Measurements from ENCODE around the gene ZC3HAV1. TPM values are rescaled to one million over a fixed set of nuclear protein-coding genes. Genes with fewer than 3 reads are reported as not detected.
"Not testable (repeated sequence)": the region's sequence is repeated elsewhere in the genome, so short reads cannot be mapped to it uniquely, and the experiment has no call there.

The ZC3HAV1 gene
- total RNA-seq, 1 donor from 2014 or later = 27.7 TPM

GRCh38 chr7:139112741-139113250 is 3.3 kb upstream of the ZC3HAV1 start:
- no peak for DNase-seq (ENCODE audit: low read depth in 2 of 2)

DNA sequence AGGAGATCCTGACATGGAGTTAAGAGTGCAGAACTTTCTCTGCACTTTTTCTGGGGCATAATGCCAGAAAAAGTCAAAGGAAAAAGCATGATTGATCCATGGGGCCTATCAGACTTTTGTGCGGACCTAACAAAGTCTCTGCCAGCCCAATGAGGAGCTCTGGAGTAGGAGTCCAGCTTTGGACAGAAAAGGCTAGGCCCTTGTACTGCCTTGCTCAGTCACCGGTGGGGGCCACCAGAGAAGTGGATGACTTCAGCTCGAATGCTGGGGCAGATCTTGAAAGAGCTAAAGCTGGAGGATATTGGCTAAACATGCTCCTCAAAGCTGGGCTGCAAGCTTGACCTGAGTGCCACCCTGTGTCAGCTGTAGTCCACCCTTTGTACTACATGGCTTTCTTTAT is 2.8 kb upstream of the ZC3HAV1 start:
- DNase-seq (ENCODE audit: low read depth in 2 of 2) = no peak

DNA sequence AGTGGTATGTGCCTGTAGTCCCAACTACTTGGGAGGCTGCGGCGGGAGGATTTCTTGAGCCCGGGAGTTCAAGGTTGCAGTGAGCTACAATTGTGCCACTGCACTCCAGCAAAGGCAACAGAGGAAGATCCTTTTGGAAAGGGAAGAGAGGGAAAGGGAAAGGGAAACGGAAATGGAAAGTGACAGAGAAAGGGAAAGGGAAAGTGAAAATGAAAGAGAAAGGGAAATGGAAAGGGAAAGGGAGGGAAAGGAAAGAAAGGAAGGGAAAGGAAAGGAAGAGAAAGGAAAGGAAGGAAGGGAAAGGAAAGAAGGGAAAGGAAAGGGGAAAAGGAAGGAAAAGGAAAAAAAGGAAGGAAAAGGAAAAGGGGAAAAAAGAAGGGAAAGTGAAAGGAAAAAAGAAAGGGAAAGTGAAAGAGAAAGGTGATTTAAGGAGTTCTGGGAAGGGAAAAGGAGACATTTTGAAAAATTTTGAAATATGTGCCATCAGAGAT is 2.3 kb upstream of the ZC3HAV1 start:
- DNase-seq (ENCODE audit: low read depth in 2 of 2) = no peak

- no peak for DNase-seq (ENCODE audit: low read depth in 2 of 2)
These were observed 1.6 kb upstream of the ZC3HAV1 start for GRCh38 chr7:139111147-139111546.

DNA sequence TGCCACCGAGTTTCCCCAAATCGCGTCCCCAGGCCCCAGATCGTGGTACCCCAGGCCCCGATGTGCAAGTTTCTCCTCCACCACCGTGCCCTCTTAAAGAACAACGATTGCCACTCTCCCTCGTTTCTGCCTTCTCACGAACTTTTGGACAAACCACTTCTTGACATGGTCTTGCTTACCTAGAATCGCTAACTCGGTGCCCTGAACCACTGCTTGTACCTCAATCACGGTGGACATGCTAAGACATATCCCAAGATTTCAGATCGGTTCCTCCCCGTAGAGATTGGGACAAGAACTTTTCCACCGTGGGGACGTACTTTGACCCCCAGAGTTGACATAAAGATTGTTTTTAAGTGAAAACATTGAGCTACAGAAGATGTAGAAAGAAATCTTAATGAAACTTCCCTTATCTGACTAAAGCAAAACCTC is 477 bp upstream of the ZC3HAV1 start:
- no peak for DNase-seq (ENCODE audit: low read depth in 2 of 2)

- peak in 1 of 2 donors; percentile 45 for DNase-seq (ENCODE audit: low read depth in 2 of 2)
These were observed 993 bp downstream of the ZC3HAV1 start for GRCh38 chr7:139108266-139109187.

DNA sequence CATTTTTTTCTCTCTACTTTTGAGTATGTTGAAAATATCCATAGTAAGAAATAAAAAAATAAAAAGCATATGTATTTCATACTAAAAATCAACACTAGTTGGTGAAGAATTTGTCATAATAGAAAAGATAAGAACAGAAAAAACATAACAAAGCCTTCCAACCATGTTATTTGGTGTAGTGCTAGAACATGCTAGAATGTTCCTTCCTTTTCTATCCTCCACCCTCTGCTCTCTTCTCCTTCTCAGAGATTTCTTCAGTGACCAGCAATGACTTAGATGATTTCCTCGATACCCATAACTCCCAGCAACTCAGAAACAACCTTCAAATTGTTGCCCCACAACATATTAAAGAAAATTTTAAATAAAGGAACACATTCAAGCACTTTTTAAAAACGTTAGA is 2.6 kb downstream of the ZC3HAV1 start:
- no peak for DNase-seq (ENCODE audit: low read depth in 2 of 2)

DNA sequence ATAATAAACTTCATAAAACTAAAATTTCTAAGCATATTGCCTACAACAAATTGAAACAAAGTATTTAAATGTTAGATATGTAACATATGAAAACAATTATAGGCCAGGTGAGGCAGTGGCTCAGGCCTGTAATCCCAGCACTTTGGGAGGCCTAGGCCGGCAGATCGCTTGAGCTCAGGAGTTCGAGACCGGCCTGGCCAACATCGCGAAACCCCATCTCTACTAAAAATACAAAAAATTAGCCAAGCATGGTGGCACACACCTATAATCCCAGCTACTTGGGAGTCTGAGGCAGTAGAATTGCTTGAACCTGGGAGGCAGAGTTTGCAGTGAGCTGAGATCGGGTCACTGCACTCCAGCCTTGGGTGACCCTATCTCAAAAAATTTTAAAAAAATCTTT is 3.3 kb downstream of the ZC3HAV1 start:
- DNase-seq (ENCODE audit: low read depth in 2 of 2) = not testable (repeated sequence)

DNA sequence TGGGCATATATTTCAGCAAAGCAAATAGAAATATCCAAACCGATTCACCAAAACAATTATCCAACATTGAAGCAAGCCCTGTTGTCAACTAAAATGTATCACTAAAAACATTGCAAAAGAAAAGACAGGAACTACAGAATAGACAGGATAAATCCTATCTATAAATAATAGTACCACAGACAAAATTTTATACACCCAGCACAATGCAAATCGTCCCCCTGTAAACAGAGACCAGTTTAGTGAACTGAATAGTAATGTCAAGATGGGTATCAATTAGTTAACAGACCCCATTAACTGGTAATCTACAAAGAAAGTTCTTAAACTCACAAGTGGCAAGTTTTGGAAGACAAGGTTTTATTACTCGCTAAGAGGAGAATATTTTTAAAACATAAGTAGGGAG is 4.0 kb downstream of the ZC3HAV1 start:
- DNase-seq (ENCODE audit: low read depth in 2 of 2) = no peak

GRCh38 chr7:139104091-139104450 is 5.4 kb downstream of the ZC3HAV1 start:
- DNase-seq (ENCODE audit: low read depth in 2 of 2) = peak in 1 of 2 donors; percentile 22

DNA sequence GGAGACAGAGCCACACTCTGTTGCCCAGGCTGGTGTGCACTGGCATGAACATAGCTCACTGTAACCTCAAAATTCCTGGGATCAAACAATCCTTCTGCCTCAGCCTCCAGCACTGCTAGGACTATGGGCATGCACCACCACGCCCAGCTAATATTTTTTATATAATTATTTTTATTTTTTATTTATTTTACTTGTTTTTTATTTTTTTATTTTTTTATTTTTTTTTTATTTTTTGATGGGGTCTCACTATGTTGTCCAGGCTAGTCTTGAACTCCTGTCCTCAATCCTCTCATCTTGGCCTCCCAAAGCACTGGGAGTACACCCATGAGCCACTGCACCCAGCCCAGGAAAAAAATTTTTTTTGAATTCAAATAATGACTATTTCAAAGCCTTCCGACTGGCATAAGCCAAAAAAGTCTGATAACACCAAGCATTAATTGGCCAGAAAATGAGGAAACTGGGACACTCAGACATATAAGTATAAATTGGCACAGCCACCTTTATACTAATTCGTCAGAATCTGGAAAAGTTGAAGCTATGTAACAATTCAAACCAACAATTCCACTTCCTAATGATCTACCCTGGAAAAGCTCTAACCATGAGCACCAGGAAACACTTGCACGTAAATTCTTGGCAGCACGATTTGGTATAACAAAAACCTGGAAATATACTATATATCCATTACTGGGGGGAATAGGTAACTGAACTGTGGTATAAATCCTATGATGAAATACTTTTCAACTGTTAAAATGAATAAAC is 6.3 kb downstream of the ZC3HAV1 start:
- peak; percentile 80 to 92 for DNase-seq (ENCODE audit: low read depth in 2 of 2)

- DNase-seq (ENCODE audit: low read depth in 2 of 2) = not testable (repeated sequence)
These were observed 7.8 kb downstream of the ZC3HAV1 start for GRCh38 chr7:139101637-139102158.

- DNase-seq (ENCODE audit: low read depth in 2 of 2) = no peak
These were observed 10.2 kb downstream of the ZC3HAV1 start for GRCh38 chr7:139099172-139099947.

DNA sequence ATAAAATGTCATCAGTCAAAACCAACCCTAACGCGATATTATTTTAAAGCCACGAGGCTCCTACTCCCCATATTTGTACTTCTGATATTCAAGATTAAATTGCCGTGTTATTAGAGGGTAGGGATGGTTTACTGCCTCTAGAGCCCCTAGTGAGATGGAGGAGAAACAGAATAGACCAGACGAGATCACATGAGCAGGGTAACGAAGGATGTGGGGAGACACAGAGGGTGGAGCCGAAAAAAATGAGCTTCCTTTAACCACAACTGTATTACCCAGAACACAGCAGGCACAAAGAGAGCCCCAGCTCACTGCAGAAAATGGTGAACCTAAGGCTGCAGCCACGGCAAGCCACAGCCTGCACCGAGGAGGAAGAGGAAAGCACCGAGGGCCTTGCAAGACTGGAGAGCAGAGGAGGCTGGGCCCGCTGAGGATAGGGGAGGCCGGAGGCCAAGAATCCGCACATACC is 14.3 kb downstream of the ZC3HAV1 start:
- DNase-seq (ENCODE audit: low read depth in 2 of 2) = peak in 1 of 2 donors; percentile 32

DNA sequence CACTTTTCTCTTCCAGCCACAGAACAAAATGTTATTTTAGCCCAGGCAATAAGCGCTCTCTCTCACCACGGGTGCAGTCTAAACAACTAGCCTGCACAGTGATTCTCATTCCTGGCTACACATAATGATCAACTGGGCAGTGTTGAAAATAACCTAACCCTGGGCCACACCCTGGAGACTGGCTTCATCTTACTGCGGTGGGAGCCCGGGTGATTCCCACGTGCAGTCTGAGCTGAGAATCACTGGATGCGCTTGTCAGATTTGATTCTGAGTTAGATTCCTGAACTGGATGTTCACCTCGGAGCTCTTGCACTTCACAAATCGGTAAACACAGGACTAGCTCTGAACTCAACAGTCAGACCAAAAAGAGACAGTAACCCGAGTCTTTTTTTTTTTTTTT is 14.9 kb downstream of the ZC3HAV1 start:
- DNase-seq (ENCODE audit: low read depth in 2 of 2) = peak in 1 of 2 donors; percentile 41

GRCh38 chr7:139094030-139094429 is 15.5 kb downstream of the ZC3HAV1 start:
- DNase-seq (ENCODE audit: low read depth in 2 of 2) = no peak

DNA sequence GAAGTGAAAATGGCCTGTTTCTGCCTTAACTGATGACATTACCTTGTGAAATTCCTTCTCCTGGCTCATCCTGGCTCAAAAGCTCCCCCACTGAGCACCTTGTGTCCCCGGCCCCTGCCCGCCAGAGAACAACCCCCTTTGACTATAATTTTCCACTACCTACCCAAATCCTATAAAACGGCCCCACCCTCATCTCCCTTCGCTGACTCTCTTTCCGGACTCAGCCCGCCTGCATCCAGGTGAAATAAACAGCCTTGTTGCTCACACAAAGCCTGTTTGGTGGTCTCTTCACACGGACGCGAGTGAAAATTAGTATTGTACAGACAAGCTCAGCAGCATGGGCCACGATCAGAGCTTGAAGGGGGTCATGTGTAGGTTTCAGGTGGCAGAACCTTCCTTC is 16.0 kb downstream of the ZC3HAV1 start:
- DNase-seq (ENCODE audit: low read depth in 2 of 2) = not testable (repeated sequence)

DNA sequence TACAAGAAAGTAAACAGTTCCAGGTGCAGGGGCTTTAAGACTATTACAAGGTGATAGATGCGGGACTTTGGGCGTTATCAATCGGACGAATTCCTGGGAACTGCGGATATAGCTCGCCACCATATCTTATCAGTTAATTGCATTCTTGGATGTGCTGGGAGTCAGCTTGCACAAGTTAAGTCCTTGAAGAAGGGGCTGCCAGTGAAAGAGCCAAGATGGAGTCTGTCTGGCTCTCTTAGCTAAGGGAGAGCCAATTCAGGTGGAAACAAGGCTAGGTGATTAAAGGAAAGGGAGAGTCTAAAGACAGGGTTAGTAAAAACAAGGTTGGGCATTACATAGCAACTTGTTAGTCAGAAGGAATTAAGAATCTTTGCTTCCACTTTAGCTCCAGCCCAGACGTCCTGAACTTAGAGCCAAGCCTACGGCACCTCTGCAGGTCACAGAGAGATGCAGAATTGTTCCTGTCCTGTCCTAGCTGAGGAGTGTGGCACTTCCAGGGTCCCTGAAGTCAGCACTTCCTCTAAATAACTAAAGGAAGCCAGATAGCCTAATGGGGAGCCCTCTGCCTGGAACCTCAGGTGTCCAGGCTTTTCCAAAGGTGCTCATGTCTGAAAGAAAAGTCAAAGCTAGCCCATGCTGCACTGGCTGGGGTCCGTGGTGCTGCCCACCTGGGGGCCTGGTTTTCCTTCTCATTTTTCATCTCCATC is 17.3 kb downstream of the ZC3HAV1 start:
- DNase-seq (ENCODE audit: low read depth in 2 of 2) = no peak

GRCh38 chr7:139091677-139091996 is 17.9 kb downstream of the ZC3HAV1 start:
- no peak for DNase-seq (ENCODE audit: low read depth in 2 of 2)

DNA sequence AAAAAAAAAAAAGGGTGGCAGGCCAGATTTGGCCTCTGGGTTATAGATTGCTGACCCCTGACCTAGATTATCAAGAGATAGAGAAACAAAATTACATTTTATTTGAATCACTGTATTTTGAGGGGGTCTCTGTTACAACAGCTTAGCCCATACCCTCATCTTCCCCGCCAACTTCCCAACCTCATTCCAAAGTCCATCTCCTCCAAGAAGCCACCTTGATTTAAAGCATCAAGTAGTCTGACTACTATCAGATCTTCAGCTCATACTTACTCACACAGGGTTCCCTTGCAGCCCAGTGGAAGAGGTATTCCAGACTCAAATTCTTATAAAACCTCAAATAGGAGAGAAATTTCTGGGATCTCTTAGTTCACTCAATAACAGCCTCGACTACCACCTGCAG is 20.4 kb downstream of the ZC3HAV1 start:
- DNase-seq (ENCODE audit: low read depth in 2 of 2) = no peak

DNA sequence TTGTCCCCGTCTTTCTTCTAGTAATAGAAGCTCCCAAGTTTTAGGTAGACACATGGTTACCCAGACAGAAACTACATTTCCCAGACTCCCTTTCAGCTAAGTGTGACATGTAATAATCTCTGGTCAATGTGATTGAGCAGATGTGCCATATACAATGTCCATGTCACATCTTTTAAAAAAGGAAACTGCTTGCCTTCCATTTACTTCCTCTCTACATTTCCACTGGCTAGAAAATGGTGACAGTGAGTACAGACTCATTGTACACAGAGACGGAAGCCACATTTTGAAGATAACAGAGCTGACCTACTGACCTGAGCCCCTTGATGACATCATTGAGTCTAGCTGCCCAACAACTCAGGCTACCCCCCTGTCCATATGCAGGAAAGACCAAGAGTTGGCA is 21.3 kb downstream of the ZC3HAV1 start:
- DNase-seq (ENCODE audit: low read depth in 2 of 2) = no peak
